Activated naive CD8-positive, alpha-beta T cell treated with anti-CD3 and anti-CD28 coated beads, Interleukin-2, amount 50 U/mL, for 16 hours (primary cell): ENCODE data around the gene SLC35E4.

ENCODE experiments used
- DNase-seq: peaks from one replicate; pipeline ENCODE4 v3.0.0-alpha.2; 2020; ENCODE audit warnings: low read depth, low spot score

The SLC35E4 gene

GRCh38 chr22:30691204-30691603 lies 55.6 kb downstream of the SLC35E4 start:
- no peak for DNase-seq

GRCh38 chr22:30694171-30694639 lies 58.6 kb downstream of the SLC35E4 start:
- DNase-seq = peak; percentile 7

GRCh38 chr22:30694640-30695350 lies 59.2 kb downstream of the SLC35E4 start, which contains the start of gene OSBP2:
Gene OSBP2 (plus strand): TSS chr22:30694874. CDS start chr22:30694910, 36 bp downstream.
- DNase-seq = no peak

- no peak for DNase-seq
These were observed 59.8 kb downstream of the SLC35E4 start for GRCh38 chr22:30695351-30695851.

- DNase-seq = no peak
These were observed 60.5 kb downstream of the SLC35E4 start for GRCh38 chr22:30695871-30696655.
